Left lung (tissue), 10 donors: Measurements from ENCODE around the gene TMA16. TPM values are rescaled to one million over a fixed set of nuclear protein-coding genes. Genes with fewer than 3 reads are reported as not detected.
A peak's percentile ranks its signal among the peaks of the same experiment; 100 is the strongest.

Source experiments
- ATAC-seq: fragments of 200-7000 bp; cut with Tn5 transposase; one replicate; pipeline ENCODE4 v1.9.1; 2020; ENCODE audit warnings: moderate library complexity
- DNase-seq, 4 donors: peaks; one replicate each; pipeline ENCODE4 v3.0.0-alpha.2; 2013 to 2020
- H3K27ac ChIP-seq, 2 donors: fragments of 200-600 bp; sonication (generic) in 1 of 2; one replicate each; pipeline versions ENCODE4 v1.5.0 to v1.8.0; 2020 to 2021
- H3K27me3 ChIP-seq, 2 donors: fragments of 200-600 bp; sonication (generic) in 1 of 2; one replicate each; pipeline versions ENCODE4 v1.5.0 to v1.8.0; 2020 to 2021
- H3K36me3 ChIP-seq, 2 donors: fragments of 200-600 bp; sonication (generic) in 1 of 2; one replicate each; pipeline versions ENCODE4 v1.5.0 to v1.8.0; 2020 to 2021
- H3K4me1 ChIP-seq, 2 donors: fragments of 200-600 bp; one replicate each; pipeline ENCODE4 v1.8.0; 2021
- H3K4me3 ChIP-seq, 2 donors: fragments of 200-600 bp; sonication (generic) in 1 of 2; one replicate each; pipeline versions ENCODE4 v1.5.0 to v1.8.0; 2020 to 2021; ENCODE audit warnings: mild to moderate bottlenecking in 1 of 2
- H3K9me3 ChIP-seq, 2 donors: fragments of 200-600 bp; sonication (generic) in 1 of 2; one replicate each; pipeline versions ENCODE4 v1.5.0 to v1.8.0; 2020 to 2021
- intact Hi-C, 2 donors: fragments of 100-400 bp; cut with DNase I; formaldehyde crosslinking; loops; one replicate each; pipeline versions ENCODE4 v1.11.2 to v1.14.2; 2022
- polyA plus RNA-seq, 6 donors: library from polyadenylated mRNA; unstranded; fragments of 120-200 nt; gene quantifications; one replicate each; pipeline ENCODE4 v1.2.1, GENCODE V29; 2013; ENCODE audit not compliant: insufficient read length in 6 of 6
- total RNA-seq, 2 donors: library from RNA; stranded (reverse); fragmentation: NEBNext Ultra II Directional; extraction: Animal tissue kit (Norgen Biotek cat#: 25700); gene quantifications; one replicate each; pipeline ENCODE4 v1.2.1, GENCODE V29; 2021
- TF ChIP-seq, protein P1 (sequence below), 2 donors: fragments of 200-600 bp; sonication (generic) in 1 of 2; IDR thresholded peaks; one replicate each; pipeline versions ENCODE4 v1.5.0 to v1.8.0; 2021; ENCODE audit warnings: antibody characterized with exemption in 2 of 2
- donor health status: DM: no; HTN: yes; CAD: no.
- donor health status: DM: no; HTN: no; CAD: no.

Gene TMA16
- total and polyA plus RNA-seq, 8 donors: 18.9 to 37.2 (median 33.9) TPM

DNA sequence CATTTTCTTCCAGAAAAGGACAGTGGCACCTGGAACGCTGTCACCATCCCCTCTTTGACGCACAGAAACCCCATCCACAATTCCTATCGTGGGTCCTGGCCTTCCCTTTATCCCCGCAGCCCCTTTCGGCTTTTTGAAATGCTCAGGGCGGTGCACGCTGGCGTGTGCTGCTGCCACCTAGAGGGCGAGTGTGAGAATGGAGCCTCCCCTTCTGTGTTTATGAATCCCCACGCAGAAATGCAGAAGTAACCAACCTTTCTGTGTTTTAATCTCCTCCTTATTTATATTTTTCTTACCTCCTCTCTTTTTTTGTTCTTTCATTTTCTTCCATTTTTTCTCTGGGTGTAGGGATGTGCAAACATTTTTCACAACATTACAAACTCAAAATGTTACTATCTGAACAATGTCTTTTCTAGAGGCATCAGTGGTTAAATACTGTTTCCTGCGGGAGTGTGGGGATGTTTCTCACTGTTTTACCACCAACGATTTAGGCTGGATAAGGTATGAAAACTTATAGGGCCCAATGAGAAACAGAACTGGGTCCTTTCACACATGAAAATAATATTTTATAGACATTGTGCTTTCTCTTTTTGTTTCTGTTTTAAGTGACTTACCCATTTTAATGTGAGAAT lies 50.0 kb downstream of the TMA16 start:
- intact Hi-C loops: loop anchor here in 1 of 2 donors (5.0 to 10.0 kb wide), 2 partner anchors 57 to 1050 kb away; no protein-coding TSS in a partner anchor
- H3K27ac ChIP-seq: no peak overlapping the region
- TF ChIP-seq, protein P1, sequence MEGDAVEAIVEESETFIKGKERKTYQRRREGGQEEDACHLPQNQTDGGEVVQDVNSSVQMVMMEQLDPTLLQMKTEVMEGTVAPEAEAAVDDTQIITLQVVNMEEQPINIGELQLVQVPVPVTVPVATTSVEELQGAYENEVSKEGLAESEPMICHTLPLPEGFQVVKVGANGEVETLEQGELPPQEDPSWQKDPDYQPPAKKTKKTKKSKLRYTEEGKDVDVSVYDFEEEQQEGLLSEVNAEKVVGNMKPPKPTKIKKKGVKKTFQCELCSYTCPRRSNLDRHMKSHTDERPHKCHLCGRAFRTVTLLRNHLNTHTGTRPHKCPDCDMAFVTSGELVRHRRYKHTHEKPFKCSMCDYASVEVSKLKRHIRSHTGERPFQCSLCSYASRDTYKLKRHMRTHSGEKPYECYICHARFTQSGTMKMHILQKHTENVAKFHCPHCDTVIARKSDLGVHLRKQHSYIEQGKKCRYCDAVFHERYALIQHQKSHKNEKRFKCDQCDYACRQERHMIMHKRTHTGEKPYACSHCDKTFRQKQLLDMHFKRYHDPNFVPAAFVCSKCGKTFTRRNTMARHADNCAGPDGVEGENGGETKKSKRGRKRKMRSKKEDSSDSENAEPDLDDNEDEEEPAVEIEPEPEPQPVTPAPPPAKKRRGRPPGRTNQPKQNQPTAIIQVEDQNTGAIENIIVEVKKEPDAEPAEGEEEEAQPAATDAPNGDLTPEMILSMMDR (IDR thresholded peaks at IDR 0.05): peak; percentile 81 to 85
- H3K36me3 ChIP-seq: peaks cover 0 to 2% of the 10 kb centered on the region in 2 donors
- ATAC-seq (peak; percentile 92), DNase-seq (peak; percentile 39 to 85 (median 63))
- H3K27me3 ChIP-seq: no peaks in the 10 kb centered on the region
- H3K4me3 ChIP-seq: no peak overlapping the region
- no peaks in the 10 kb centered on the region for H3K9me3 ChIP-seq
- H3K4me1 ChIP-seq: peaks cover 0 to 7% of the 10 kb centered on the region in 2 donors

DNA sequence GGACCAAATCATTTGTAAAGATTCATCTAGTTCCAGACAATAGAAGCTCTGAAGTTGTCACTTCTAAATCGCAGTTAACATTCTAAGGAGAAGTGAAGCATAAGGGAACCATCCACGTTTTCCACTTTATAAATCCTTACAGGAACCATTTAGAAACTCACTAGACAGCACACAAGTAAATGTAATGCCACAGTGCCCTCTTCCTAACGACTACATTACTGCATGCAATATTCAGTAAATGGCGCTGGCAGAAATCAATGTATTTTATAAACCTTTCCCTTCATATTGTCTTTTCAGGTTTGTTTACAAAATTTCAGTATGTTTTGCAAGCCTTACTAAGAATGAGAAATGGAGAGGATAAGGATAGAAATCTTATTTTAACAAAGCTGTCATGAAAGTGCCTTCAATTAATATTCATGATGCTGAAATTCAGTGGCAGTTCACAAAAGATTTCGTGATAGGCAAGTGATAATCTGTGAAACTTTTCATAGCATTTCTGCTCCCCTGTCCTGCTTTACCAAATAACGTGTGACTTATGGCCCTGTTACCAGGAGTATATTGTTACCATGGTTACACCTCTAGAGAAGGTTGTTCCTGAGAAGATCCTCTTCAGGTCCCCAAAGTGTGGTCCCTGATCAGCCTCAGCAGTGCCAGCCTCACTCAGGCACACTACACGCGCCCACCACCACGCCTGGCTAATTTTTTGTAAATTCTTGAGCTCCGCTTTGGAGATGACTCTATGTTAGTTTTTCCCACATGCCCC lies 54.2 kb downstream of the TMA16 start:
- intact Hi-C loops: loop anchor here in 1 of 2 donors (5.0 to 10.0 kb wide), 2 partner anchors 61 to 1054 kb away; no protein-coding TSS in a partner anchor
- ATAC-seq (peak; percentile 82), DNase-seq (peak in 1 of 4 donors; percentile 60)

DNA sequence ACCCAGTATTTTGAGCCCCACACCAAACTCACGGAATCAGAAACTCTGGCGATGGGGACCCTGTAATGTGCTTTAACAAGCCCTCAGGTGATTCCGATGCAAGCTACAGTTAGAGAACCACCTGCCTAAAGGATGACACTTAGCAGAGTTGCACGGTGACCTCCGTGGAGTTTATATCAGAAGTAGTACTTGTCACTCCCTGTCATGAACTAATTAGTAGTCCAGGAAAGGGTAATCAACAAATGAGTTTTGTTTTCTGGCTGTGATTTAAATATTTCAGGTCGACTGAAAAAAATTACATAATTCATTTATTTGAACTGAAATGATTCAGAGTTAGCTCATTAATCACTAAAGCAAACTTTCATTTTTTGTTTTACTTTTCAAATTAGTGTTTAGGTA lies 56.4 kb downstream of the TMA16 start:
- Histone ChIP-seq H3K36me3 (no peaks in the 10 kb centered on the region), H3K27me3 (no peaks in the 10 kb centered on the region), H3K9me3 (no peaks in the 10 kb centered on the region), H3K27ac (no peak overlapping the region), H3K4me3 (no peak overlapping the region), H3K4me1 (peaks cover 0 to 16% of the 10 kb centered on the region in 2 donors)
- DNase-seq (no peak), ATAC-seq (no peak)
- TF ChIP-seq, protein P1 (IDR thresholded peaks at IDR 0.05): no peak
- intact Hi-C loops: loop anchor here in 1 of 2 donors (10.0 kb wide), 1 partner anchor 134 kb away; no protein-coding TSS in a partner anchor

More for the DNA sequence above, 54.2 kb downstream of the TMA16 start:
- no peaks in the 10 kb centered on the region for H3K27me3 ChIP-seq
- TF ChIP-seq, protein P1 (IDR thresholded peaks at IDR 0.05): peak; percentile 42 to 60
- no peaks in the 10 kb centered on the region for H3K36me3 ChIP-seq
- H3K4me1 ChIP-seq: peaks cover 0 to 14% of the 10 kb centered on the region in 2 donors
- H3K27ac ChIP-seq: no peak overlapping the region
- H3K9me3 ChIP-seq: no peaks in the 10 kb centered on the region
- no peak overlapping the region for H3K4me3 ChIP-seq

DNA sequence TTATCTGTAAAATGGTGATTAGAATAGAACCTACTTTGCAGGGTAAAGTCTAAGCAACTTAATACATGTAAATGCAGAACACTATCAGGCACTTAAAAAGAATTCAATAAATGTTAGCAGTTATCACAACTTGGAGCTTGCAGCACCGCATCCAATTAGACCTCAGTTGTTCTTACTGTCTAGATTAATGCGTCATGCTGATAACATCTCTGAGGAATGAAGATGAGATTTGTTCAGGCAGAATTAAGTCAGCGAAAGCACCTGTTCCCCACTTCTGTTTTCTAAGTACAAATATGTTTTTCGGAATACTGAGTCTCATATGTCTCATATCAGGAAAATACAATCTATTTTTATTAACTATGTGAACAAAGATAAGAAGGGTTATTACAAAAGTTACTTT lies 58.7 kb downstream of the TMA16 start:
- intact Hi-C loops: loop anchor here in 1 of 2 donors (10.0 kb wide), 1 partner anchor 132 kb away; no protein-coding TSS in a partner anchor
- Histone ChIP-seq H3K36me3 (no peaks in the 10 kb centered on the region), H3K9me3 (no peaks in the 10 kb centered on the region), H3K4me1 (peaks cover under 1 to 34% of the 10 kb centered on the region in 2 donors), H3K27me3 (no peaks in the 10 kb centered on the region), H3K4me3 (no peak overlapping the region), H3K27ac (no peak overlapping the region)
- DNase-seq (no peak), ATAC-seq (no peak)
- TF ChIP-seq, protein P1 (IDR thresholded peaks at IDR 0.05): no peak
